ENCODE measurements around the gene TMF1.
A peak's percentile ranks its signal among the peaks of the same experiment; 100 is the strongest.

TMF1 gene
- total RNA-seq: 118 to 221 (median 207) reads per million in 3 experiments

GRCh38 chr3:69051756-69052471 is at the start of gene TMF1:
TSS of gene TMF1 (minus strand) at chr3:69052333. CDS start at chr3:69052086, 247 bp downstream.
- peak; percentile 98 for DNase-seq

- no peak for DNase-seq
Measured at GRCh38 chr3:69099576-69099975, 47.4 kb upstream of the TMF1 start.

- no peak for DNase-seq
Measured at GRCh38 chr3:69097407-69098086, 45.4 kb upstream of the TMF1 start.

GRCh38 chr3:69096299-69096698 is 44.2 kb upstream of the TMF1 start:
- no peak for DNase-seq

GRCh38 chr3:69095636-69096035 is 43.5 kb upstream of the TMF1 start:
- peak; percentile 24 for DNase-seq

- no peak for DNase-seq
Measured at GRCh38 chr3:69094467-69095205, 42.5 kb upstream of the TMF1 start.

GRCh38 chr3:69092030-69092516 is 39.9 kb upstream of the TMF1 start:
- peak; percentile 55 for DNase-seq

GRCh38 chr3:69091389-69092029 is 39.4 kb upstream of the TMF1 start:
- DNase-seq: no peak

- DNase-seq: no peak
Measured at GRCh38 chr3:69090021-69090420, 37.9 kb upstream of the TMF1 start.

GRCh38 chr3:69088063-69088462 is 35.9 kb upstream of the TMF1 start:
- no peak for DNase-seq

GRCh38 chr3:69087030-69087791 is 35.1 kb upstream of the TMF1 start:
- peak; percentile 19 for DNase-seq

- peak; percentile 39 for DNase-seq
Measured at GRCh38 chr3:69085833-69086722, 33.9 kb upstream of the TMF1 start.

GRCh38 chr3:69085168-69085832 is 33.2 kb upstream of the TMF1 start:
- peak; percentile 23 for DNase-seq

GRCh38 chr3:69084326-69085167 is 32.4 kb upstream of the TMF1 start, which contains the start of gene ARL6IP5:
TSS of gene ARL6IP5 (plus strand) at chr3:69084937. CDS start at chr3:69085048, 111 bp downstream.
- DNase-seq: peak; percentile 93

GRCh38 chr3:69082805-69083204 is 30.7 kb upstream of the TMF1 start:
- DNase-seq: peak; percentile 62

- DNase-seq: no peak
Measured at GRCh38 chr3:69082361-69082760, 30.2 kb upstream of the TMF1 start.

GRCh38 chr3:69081583-69082262 is 29.6 kb upstream of the TMF1 start:
- DNase-seq: no peak

- DNase-seq: peak; percentile 87
Measured at GRCh38 chr3:69080233-69080920, 28.2 kb upstream of the TMF1 start, which contains the start of gene UBA3. TSS of gene UBA3 (minus strand) at chr3:69080365. CDS start at chr3:69080353, 12 bp downstream.

Data from central memory CD4-positive, alpha-beta T cell (primary cell).